ENCODE results near the gene IL1B.
A peak's percentile ranks its signal among the peaks of the same experiment; 100 is the strongest.
"Not testable (repeated sequence)": the region's sequence is repeated elsewhere in the genome, so short reads cannot be mapped to it uniquely, and the experiment has no call there.

Gene IL1B

DNA sequence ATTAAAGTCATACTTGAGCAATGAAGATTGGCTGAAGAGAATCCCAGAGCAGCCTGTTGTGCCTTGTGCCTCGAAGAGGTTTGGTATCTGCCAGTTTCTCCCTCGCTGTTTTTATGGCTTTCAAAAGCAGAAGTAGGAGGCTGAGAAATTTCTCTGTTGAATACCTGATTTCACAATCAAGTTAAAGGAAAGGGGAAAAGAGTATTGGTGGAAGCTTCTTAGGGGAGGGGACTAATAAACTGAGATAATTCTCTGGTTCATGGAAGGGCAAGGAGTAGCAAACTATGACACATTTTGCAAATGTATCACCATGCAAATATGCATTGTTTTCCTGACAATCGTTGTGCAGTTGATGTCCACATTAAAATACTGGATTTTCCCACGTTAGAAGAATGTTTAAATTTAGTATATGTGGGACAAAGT is at the start of gene IL1B:
Gene IL1B (minus strand): TSS at position 85 of the 423 bp plus-strand sequence. CDS start 550 bp downstream, outside the sequence.
- no peak for DNase-seq

DNA sequence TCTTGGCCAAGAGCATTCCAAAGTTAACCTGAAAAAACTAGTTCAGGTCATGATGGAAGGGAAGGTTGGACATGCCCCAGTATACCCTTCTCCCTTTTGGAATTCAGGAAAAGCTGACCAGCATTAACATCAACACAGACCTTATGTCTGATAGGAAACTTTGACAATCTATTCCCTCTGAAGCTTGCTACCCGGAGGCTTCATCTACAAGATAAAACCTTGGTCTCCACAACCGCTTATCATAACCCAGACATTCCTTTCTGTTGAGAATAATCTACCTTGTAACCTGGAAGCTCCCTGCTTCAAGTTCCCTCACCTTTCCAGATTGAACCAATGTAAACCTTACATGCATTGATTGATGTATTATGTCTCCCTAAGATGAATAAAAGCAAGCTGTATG is 49.7 kb upstream of the IL1B start:
- no peak for DNase-seq

DNA sequence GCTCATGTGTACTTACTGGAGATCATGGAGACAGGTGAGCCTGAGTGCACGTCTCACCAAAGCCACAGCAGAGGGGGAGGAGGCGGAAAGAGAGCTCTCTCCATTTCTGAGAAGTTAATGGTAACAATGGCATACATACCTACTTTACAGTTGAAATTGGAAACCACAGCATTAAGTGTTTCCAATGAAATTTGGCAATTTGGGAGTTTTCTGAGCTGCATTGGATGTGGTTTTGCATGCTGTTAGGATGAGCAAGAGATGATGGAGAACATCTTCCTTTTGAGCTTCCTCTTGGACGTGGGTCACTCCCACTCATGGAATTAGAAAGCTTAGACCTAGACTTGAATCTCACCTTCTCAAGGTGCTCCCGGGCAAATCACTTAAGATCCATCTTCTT is 48.9 kb upstream of the IL1B start:
- no peak for DNase-seq

DNA sequence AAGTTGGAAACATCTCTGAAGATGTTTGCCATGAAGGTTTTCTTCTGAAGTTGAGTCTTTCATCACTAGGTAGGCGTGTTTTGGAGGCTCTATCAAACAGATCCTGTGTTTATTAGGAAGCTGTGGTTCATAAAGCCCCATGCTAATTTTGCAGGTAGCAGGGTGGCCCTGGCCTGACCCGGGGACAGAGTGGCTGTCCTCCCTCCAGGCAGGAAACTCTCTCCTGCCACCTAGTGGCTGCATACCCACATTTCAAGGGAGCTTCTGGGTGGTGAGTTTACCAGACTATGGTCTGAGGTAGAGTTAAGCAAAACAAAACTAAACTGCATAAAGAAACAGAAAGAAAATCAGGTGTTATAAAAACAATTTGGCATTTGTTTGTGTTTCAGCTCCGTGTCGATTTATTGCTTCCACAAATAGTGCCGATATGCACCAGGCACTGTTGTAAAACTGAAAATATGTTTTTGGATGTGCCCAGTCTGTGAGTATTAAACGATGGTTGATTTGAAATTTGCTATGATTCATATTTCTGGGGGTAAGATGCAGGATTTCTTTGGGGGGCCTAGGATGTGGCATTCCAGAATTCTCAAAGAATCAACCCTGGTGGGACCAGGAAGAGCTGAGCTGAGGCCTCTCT is 48.4 kb upstream of the IL1B start:
- peak; percentile 75 for DNase-seq

DNA sequence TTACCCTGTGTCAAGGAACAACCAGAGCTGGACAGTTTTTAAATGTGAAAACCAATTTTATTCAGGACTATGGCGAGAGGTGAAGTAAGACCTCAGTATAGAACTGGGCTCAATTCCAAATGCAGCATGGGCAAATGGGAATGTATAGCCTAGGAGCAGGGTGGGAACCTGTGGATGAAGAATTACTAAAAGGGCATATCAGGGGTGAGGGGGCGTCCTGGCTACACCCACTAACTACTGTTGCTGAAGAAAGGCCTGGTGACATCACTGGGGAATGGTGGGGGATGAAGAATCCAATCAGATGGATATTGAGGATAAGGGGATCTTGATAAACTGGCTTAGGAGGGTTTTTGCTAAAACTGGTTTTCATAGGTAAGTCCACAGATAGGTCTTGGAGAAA is 47.1 kb upstream of the IL1B start:
- no peak for DNase-seq

DNA sequence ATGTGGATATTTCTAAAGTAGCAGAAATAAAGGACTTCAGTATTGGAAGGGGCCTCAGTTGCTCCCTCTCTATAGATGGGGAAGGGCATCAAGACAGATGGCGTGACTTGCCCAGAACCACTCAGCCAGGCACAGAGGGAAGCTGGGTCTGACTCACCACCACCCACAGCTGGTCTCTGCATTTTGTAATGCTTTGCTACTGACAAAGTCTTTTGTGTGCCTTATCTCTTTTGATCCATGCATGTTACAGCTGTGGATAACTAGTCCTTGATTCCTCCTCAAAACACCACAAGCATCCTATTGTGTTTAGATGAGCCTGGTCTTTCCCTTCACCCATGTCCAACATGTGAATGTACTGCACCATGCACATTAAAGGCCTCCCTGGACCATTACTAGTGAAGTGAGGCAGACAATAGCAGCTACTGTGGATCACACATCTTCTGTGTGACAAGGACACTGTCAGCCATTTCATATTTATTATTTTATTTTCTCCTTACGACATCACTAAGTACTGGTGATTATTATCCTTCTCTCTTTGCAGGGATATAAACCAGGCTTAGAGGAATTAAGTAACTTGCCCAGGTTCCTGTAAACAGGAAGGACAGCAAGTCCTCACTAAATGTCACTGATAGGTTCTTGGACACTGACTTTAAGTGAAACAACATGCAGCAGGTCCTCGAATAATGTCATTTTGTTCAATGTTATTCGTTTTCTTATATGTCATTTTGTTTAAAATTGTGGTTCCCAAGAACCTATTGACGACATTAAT is 44.8 kb upstream of the IL1B start:
- DNase-seq = no peak

DNA sequence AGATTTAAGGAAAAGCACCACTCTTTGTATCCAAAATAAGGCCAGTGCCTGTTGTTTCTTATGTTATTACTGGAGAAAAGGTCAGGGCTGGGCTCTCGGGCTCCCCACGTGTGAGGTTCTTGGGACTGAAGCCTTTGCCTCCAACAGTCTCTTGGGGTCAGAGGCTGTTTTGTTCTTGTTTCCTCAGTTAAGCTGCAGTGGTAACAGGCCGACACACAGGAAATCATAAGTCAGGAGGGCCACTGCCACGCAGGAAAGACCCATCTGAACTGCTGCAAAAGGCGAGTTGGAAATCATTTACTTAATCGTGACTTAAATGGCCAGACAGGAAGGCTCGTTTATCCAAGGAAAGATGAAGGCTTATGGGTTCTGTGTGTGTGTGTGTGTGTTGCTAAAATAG is 44.1 kb upstream of the IL1B start:
- DNase-seq = no peak

DNA sequence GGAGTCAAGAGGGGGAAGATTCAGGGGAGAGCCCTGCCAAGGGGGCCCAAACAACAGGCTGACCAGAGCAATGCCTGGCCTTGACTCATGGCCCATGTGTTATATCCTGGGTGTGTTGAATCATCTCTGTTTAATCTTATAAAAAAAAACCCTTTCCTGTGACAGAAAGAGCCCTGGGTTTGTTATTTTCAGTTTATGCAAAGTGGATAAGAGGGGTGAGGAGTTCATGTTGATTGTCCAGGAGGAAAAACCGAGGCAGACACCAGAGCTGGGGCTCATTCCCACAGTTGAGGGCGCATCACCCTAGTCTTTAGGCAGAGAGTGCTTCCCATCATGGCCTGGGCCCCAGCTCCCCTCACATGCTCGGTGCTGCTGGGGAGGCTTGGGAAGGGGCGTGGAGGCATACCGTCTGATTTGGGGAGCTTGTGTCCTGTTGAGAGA is 43.5 kb upstream of the IL1B start:
- no peak for DNase-seq

DNA sequence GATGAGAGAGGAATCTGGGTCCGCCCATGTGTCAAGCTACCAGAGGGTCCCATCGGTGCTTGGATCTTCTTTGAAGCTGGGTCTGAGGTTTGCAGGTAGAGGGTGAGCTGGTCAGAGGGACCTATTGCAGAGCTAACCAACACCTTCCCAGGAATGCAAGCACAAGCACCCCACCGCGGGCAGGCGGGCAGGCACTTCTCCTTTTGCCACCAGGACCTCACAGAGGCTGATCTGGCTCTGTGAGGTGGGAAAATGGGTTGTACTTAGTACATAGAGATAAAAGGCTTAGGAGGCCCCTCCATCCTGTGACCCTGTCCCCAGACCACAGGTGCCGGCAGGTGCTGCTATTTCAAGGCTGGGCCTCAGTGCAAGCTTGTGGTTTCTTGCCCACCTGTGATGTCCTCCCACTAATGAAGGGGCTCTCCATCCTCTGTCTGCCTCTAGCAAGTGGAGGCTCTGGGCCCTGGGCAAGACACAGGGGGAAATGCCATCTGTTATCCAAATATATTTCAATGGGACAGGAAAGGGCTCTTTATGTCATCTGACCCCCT is 43.0 kb upstream of the IL1B start:
- no peak for DNase-seq

DNA sequence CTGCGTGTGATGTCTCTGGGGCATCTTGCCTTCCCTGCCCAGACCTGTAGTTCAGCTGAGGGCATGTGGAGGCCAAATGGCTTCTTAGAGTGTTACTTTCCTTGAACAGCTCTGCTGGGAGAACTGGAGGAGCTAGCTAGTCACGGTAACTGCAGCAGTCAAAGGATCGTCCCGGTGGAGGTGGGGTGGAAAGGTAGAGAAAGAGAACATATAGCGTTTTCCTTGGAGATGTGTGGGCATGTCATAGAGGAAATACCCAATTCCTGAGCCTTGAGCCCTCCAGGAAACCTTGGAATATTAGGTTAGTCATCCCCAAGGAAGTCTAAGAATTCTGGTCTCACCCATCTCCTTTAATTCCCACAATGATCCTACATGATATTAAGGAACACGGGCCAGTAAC is 40.8 kb upstream of the IL1B start:
- DNase-seq = no peak

DNA sequence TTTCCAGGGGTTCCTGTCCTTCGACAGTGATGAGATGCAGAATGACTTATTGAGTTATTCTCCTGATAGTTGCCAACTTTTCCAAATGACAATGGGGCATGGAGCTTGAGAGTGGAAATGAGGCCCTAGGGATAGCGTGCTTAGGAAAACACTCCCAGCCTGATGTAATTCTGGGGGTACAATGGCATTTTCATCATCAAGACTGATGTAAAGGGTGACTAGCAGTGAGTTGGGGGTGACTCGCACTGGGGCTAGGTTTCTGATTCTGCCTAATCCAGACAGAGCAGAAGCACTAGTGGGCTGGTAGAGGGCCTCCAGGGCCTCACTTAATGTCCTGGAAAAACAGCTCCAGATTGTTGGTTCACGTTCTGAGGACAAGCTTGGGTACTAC is 40.4 kb upstream of the IL1B start:
- DNase-seq = no peak

DNA sequence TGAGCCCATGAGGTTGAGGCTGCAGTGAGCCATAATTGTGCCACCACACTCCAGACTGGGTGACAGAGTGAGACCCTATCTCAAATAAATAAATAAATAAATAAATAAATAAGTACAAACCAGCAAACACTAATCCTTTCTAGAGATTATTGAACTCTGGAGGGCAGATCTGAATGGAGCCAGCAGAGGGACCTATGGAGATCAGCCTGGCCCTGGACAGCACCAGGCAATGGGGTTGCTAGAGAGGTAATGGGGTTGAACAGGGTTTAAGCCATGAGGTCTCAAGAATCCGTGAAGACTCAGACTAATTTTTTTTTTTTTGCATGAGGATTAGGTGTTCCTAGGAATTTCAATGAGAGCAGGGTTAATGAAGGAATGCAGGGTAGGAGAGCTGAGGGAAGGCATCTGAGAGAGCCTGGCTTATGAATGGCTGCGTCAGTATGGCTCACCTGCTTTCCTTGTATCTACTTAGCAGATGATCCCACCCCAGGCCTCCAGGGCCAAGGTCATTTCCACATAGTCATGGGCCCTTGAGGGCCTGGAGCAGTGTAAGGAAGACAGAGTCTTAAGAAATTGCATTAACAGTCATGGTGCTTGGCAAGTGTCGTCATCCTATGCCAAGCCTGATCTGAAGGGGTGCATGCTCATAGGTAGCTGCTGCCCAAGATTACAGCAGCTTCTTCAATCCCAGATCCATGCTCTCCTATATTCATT is 39.8 kb upstream of the IL1B start:
- no peak for DNase-seq

DNA sequence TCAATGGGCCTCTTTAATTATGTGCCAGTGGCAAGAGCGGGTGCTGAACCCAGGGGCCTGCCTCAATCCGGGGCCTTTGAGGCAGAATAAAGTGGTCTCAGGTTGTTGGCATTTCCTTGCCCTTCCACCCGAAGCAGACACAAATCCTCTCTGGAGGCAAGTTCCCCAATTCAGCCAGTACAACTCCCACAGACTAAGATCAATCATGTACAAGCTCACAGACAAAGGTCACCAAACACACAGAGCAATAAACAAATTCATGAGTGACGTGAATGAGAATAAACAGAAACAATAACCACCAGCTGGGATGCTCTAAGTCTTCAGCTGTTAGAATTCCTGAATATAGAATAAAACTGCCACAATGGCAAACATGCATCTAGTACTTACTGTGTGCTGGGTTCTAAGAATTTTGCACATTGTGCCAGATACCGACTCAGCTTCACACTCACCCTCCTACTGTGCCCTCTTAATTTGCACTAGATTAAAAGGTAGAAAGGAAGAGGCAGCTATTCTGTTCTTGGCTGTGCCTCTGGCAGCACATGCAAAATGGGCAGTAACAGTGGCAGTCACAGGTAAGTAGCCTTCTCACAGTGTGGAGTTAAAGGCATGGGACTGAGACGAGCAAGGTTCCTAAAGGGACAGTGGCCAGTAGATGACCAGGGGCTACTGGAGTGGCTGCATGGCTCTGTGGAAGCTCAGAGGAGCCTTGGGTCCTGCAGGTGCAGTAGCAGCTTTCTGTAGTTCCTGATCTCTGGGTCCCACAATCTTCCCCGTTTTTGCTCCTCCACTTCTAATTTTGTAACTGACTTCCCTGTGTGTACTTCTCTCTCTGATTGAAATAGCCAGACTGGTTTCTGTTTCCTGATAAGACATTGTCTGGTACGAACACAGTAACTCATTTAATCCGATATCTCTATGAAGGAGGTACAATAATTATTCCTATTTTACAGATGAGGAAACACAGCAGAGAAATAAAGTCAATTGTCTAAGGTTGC is 34.6 kb upstream of the IL1B start:
- DNase-seq = no peak

DNA sequence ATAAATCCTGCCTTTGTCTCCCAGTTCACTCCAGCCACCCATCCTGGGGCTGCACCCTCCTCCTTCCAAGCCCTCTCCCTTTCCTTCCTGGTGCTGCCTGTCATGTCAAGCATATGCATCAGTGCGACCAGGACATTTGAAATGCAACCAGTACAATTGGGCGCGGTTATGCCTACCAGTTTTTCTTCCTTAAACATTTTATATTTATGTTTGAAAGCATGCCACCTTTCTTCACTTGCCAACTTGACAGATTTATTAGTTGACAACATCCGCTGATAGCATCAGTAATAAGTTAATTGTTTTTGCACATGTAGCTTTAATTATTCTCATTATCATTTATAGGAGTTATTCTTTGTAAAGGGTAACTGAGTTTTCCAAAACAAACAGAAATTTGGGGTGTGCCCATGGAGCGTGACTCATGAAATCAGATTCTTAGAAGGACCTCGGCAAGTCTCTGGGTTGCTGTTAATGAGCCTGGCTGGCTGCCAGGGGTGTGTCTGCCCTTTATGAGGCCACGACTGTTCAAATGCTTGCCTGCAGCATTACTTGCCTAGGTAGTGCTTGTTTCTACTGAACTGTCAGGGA is 32.8 kb upstream of the IL1B start:
- DNase-seq = peak; percentile 50

DNA sequence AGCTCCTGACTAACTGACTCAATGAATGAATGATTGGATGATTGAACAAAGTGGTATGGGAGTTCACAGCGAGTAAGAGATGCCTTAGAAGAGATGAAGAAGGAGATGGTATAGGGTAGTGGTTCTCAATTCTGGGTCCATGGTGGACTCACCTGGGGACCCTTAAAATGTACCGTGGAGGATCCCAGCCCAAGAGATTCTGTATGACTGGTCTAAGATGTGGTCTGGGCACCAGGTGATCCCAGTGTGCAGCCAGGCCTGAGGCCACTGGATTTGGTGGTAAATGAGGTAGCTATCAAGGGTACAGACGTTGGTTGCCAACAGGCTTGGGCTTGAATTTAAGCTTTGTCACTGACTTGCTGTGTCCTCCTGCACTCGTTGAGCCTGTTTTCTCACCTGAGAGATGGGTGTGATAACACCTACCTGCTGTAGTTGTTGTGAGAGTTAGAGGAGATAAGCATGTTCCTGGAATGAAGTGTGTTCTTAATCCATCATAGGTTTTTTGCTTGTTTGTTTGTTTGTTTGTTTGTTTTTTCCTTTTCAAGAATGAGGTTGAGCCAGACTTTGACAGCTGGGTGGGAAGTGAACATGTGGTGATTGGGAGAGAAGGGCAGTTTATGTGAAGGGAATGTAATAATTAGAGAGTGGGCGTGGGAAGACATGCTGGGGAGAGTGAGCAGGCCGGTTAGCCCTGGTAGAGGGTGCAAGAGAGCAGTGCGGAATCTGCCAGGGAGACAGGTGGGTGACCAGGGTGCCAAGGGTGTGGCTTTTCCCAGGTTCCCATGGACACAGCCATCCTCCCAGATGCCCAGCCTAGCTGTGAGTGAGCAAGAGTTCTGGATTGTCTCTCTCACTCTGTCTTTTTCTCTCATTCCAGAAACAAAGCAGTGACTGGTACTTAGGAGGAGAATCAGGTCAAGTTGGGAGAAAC is 31.4 kb upstream of the IL1B start:
- no peak for DNase-seq

DNA sequence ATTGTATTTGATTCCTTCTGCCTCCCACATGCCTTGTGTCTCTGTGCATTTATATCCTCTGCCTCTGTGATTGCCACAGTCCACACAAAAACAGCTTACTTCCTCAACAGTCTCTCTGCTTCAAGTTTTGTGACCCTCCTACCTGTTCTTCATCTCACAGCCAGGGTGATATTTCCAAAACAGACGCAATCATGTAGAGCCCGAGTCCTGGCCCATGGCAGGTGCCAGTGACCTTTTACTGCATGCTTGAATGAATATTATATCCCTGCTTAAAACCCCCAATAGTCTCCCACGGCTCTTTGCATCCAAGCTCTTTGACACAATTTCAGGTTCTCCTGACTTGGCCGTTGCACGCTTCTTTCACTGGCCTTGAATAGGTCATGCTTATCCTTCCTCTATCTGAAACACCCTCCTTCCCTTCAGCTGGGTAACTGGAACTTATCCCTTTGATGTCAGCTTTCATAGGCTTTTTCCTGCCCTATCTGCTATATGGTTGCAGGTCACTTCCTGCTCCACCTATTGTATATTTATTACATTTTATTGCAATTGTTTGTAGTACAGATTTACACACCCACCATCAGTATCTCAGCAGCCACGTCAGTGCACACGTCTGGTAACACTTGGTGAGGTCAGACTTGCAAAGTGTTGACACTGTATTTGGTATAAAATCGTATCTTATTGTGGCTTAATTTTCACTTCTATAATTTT is 29.7 kb upstream of the IL1B start:
- DNase-seq = no peak

DNA sequence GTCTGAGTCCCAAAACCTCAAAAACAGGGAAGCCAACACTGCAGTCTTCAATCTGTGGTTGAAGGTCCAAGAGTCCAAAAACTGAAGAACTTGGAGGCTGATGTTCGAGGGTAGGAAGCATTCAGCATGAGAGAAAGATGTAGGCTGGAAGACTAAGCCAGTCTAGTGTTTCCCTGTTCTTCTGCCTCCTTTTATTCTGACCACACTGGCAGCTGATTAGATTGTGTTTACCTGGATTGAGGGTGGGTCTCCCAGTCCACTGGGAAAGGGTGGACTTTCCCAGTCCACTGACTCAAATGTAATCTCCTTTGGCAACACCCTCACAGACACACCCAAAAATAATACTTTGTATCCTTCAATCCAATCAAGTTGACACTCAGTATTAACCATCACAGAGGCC is 27.5 kb upstream of the IL1B start:
- no peak for DNase-seq

DNA sequence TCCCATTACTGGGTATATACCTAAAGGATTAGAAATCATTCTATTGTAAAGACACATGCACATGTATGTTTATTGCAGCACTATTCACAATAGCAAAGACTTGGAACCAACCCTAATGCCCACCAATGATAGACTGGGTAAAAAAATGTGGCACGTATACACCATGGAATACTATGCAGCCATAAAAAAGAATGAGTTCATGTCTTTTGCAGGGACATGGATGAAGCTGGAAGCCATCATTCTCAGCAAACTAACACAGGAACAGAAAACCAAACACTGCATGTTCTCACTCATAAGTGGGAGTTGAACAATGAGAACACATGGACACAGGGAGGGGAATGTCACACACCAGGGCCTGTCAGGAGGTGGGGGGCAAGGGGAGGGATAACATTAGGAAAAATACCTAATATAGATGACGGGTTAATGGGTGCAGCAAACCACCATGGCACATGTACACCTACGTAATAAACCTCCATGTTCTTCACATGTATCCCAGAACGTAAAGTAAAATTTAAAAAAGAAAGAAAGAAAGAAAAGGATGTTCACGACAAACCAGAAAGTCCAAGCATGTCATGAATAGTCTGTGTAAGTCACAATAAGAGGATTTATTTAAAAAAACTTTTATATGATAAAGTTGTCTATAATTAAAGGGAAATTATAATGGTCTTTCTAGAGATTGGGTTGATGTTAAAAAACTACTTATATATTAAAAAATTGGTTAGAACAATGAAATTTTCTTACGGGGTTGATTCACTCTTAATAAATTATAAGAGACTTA is 23.0 kb upstream of the IL1B start:
- not testable (repeated sequence) for DNase-seq

DNA sequence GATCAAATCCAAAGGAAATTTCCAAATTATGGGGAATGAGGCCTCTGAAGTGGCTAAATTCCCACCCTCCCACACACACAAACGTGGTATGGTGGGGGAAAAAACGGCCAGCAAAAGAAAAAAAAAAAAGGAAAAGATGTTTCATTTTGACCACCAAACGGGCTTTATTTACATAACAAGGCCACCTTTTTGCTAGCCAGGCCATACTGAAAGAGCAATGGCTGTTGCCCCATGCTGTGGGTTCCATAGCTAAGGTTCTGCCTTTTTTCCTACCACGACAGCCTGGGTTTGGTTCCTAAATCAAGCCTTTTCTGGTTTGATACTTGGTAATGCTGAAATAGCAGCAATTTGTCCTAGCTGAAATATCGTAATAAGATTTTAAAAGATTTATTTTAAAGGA is 14.0 kb upstream of the IL1B start:
- no peak for DNase-seq

Measured in CD4-positive, alpha-beta T cell treated with Interleukin-17A for 4 hours (primary cell).